Kidney capillary endothelial cell (primary cell): Measurements from ENCODE around the gene FKBP3.
"Not testable (repeated sequence)": the region's sequence is repeated elsewhere in the genome, so short reads cannot be mapped to it uniquely, and the experiment has no call there.

Experiments used
- DNase-seq: peaks from one replicate; pipeline ENCODE4 v3.0.0-alpha.2; 2018; ENCODE audit warnings: low spot score

Gene FKBP3

DNA sequence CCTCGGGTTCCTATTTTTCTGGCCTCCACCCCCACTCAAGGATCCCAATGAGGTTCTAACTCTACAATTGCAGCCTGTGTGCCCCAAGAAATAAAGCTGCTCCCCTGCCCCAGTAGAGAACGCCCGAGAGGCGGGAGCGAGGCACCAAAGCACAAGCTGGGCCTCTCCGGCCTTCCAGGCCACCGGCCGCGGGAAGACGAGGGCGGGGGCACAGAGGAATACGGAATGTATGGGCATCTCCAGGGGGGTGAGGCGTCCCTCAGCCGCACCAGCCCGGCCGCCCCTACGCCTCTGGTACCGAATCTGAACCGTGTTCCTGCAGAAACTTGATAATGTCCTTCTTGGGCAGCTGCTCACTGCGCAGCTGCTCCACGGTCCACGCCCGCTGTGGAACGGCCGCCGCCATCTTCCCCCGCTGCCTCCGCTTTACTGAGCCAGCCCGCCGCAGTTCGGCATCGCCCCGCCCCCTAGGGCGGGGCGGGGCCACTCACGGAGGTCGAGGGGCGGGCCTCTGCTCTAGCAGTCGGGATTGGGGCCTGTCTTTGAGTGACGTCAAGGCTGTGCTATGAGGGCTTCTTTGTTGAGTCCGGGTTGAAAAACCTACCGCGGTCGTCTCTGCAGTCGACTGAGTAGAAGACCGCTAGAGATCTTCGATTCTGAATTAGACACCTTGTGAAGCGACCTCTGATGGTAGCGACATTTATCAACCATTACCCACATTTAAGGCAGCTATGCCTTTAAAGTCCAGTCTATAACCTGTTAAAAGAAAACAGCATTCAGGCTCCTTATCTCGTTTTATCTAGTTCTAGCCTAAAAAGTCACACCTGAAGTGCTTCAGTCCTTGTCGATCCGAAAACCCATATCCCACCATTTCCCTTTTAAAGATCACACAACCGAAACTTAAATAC is at the start of gene FKBP3:
Gene FKBP3, minus strand, starts transcription at position 431 of the 908 bp plus-strand sequence. Its CDS starts 25 bp downstream, at position 406.
- peak; percentile 98 for DNase-seq

DNA sequence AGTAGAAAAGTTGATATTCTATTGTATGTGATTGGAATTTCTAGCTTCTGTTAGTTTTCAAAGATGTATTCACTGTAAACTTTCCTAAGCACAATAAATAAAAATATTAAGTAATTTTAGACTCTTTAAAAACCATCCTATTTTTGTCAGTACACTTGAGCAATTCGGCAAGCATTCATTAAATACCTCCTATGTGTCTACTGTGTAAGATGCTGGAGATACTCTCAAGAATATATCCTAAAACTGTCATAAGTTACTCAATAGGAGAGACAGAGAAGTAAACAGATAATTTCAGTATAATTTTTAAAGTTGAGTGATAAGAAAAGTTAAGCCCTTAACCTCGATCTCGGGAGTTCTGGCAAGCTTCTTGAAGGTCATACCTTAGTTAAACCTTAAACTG is 47.5 kb upstream of the FKBP3 start:
- no peak for DNase-seq

DNA sequence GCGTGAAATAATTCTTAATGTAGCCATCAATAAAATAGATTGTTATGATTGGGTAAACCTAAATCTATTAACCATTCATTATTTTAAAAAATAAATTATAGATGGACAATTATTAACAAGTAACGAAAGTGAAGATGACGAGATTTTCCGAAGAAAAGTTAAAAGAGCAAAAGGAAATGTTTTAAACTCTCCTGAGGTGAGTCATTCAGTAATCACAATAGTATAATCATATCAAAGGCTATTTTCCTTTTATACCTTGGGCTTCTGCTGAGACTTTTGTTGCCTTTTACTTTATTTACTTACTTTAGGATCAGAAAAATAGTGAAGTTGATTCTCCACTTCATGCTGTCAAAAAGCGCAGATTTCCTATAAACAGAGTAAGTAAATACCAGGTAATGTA is 47.0 kb upstream of the FKBP3 start:
- peak; percentile 6 for DNase-seq

DNA sequence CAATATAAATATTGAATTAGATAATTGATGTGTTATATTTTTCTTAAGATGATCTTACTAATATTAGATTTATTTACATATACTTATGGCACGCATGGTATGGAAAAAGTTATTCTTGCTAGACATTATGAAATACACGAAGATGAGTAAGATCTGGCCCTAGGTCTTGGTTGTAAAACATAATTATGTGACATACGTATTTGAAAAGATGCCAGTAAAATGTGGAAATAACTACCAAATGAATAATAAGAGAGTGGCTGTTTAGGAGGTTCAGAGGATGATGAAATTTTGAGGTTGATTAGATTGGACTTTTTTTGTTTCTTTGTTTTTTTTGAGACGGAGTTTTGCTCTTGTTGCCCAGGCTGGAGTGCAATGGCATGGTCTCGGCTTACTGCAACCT is 42.8 kb upstream of the FKBP3 start:
- no peak for DNase-seq

DNA sequence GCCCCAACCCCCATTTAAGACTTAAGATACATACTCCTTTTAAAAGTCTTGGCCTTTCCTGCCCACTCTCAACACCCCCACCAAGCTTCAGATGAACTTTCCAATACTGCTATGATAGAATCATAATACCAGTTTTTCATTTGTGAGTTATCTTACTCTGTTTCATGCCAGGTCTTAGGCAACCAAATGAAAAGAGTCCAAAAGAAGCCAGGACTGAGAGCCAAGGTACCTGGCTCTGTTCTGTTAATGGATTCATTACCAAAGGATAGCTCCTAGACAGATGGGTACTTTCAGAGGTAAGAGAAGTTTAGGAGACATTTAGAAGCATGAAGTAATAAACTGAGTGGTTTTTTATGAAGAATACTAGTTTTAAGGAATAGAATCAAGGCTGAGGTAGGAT is 35.6 kb upstream of the FKBP3 start:
- no peak for DNase-seq

DNA sequence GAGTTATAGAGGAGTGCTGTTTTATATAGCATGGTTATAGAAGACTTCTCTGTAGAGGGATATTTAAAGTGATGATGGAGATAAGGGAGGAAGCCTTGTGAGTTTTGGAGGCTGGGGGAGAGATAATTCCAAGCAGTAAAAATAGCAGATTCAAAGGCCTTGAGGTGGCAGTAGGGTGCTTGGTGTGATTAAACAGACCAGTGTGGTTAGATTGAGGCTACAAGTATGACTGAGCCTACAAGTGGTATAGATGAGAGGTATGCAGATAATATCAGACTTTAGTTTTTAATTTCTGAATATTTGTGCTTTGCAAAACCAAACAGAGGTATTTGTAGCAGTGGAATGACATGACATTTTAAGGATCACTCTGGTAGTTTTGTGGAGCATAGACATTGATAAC is 21.8 kb upstream of the FKBP3 start:
- no peak for DNase-seq

DNA sequence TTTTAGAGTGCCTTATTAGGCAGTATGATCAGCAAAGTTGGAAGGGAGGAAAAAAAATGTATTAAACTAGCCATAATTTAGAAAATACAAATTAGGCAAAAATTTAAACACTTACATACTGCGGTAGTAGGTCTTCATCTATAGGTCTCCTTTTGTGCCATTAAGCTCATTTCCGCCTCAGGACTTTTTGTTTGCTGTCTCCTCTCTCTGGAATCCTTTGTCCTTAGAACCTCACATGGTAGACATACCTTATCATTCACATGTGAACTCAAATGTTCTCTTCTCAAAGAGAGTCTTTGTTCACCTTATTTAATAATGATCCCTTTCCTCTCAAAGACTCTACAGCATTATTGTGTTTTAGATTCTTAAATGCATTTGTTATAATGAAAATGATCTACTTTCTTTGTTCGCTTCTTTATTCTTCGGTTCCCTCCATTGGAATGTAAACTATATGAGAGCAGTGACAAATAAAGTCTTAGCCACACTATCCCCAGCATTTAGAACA is 16.2 kb upstream of the FKBP3 start:
- DNase-seq, result no peak

DNA sequence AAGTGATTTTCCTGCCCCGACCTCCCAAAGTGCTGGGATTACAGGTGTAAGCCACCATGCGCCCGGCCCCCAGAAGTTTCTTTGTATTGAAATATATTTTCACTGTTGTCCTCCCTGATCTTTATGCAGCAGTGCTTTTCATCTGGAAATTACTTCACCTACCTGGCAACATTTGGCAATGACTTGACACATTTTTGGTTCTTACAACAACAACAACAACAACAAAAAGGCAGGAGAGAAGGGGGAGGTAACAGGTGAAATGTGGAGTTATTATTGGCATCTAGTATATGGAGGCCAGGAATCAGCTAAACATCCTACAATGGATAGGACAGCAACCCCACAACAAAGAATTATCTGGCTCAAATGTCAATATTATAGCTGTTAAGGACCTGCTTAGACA is 15.3 kb upstream of the FKBP3 start:
- no peak for DNase-seq

DNA sequence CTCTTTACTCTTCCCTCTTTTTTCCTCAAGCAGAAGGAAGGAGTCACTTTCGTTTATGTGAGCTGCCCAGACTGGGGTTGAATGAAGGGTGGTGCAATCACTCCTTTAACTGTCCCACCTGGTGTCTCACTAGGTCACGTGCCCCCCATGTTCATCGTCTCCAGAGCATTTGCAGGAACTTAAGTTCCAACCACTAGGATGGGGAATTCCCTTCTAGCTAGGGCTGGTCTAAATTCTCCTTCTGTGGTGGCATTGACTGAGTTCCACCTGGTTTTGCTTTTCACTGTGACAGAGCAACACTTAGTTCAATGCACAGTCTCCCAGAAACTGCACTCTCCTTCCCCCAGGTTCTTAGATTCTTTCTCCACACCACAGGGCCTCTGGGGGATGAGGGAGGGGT is 10.9 kb upstream of the FKBP3 start:
- no peak for DNase-seq

DNA sequence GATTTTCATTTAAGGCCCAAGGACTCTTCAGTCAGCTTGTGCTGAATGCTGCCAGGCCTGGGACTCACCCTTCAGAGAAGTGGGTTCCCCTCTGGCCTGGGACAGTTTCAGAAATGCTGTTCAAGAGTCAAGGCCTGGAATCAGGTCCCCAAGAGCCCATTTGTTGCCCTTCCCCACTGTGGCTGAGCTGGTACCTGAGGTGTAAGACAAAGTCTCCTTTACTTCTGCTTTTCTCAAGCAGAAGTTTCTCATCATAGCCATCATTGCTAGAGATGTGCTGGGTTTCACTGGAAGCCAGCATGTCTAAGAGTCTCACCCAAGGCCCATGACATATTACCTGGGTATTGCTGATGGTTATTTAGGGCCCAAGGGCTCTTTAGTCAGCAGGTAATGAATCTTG is 10.4 kb upstream of the FKBP3 start:
- DNase-seq, result no peak

DNA sequence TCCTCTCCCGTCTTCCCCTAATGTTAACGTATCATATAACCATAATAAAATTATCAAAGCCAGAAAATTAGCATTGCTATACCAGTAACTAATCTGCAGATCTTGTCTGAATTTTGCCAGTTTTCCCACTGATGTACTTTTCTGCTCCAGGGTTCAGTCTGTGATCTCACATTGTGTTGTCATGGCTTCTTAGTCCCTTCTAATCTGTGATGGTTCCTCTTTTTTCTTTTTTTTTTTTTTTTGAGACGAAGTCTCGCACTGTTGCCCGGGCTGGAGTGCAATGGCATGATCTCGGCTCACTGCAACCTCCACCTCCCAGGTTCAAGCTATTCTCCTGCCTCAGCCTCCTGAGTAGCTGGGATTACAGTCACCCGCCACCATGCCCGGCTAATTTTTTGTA is 7.8 kb upstream of the FKBP3 start:
- not testable (repeated sequence) for DNase-seq

DNA sequence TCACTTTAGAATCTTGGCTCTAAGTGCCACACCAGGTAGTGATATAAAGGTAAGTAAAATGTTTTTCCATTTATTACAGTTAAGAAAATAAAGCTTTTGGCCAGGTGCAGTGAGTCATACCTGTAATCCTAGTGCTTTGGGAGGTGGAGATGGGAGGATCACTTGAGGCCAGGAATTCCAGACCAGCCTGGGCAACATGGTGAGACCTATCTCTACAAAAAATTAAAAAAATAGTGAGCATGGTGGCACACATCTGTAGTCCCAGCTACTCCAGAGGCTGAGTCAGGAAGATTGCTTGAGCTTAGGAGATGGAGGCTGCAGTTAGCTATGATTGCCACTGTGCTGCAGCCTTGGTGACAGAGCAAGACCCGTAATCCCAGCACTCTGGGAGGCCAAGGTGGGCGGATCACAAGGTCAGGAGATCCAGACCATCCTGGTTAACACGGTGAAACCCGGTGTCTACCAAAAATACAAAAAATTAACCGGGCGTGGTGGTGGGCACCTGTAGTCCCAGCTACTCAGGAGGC is 6.4 kb upstream of the FKBP3 start:
- DNase-seq, result no peak

DNA sequence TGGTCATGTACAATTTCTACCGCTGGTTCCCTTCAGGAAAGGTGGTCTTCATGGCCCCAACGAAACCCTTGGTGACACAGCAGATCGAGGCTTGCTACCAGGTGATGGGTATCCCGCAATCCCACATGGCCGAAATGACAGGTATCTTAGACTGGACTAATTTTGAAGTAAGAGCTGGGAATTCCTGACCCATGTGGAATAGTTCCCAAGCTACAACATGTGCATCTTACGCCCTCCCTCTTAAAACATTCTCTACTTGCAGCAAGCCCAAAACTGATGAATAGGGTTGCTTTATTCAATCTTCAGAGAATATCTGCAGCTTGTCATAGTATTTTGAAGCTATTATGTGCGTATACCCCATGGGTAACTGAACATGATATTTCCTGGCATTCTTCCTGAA is 2.1 kb upstream of the FKBP3 start:
- DNase-seq, result peak; percentile 12

DNA sequence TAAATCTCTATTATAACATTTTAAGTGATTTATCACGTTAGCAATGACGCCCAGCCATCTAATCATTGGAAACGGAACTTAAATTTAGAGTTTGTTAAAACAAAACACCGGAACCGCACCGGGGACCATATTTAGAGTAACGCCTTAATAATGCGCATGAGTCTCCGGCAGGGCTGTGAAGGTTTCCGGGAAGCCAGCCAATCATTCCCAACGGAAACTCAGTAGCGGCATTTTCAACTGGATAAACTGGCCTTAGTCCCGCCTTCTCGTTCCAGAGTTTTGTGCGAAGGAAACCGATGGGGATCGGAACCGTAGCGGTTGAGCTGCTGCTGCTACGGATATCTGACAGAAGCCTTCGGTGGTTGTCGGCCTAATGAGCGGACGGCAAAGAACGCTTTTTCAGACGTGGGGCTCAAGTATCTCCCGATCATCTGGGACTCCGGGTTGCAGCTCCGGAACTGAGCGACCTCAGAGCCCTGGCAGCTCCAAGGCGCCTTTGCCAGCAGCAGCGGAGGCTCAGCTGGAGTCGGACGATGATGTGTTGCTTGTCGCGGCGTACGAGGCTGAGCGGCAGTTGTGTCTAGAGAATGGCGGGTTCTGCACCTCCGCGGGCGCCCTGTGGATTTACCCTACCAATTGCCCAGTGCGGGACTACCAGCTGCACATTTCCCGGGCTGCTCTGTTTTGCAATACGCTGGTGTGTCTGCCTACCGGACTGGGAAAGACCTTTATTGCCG is 1.5 kb upstream of the FKBP3 start, which contains the start of gene FANCM:
Gene FANCM, plus strand, starts transcription at position 272 of the 737 bp plus-strand sequence. Its CDS starts 102 bp downstream, at position 374.
- peak; percentile 97 for DNase-seq

DNA sequence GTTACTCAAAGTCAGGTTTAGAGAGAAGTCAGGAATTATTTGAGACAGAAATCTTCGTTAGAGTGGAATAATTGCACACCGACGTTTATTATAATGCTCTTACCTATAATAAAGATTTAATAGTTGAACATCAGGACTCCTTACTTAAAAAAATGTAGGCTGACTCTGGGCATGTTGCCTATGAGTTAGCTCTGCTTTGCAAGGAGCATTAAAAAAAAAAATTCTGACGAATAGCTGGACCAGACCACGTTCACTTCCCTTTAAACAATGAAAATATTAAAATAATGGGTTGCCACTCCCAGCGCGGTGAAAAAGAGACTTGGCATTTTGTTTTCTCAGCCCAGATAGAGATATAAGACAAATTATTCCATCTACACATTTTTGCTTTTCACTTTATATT is 875 bp upstream of the FKBP3 start:
- no peak for DNase-seq

DNA sequence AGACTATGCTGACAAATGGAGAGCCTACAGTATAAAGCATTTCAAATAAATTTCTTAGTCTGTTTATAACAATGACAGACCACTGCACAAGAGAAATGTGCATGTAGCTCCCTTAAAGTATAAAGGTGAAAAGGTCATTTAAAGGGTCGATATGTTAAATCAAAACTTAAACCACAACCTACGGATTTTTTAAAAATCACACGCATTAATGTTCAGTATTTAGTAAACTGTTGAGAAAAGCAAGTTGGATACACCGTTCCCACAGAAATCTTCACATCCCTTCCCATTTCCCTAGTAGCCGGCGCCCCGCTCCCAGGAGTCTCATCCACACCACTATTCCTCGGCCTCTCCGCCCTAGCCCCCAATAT is 614 bp downstream of the FKBP3 start:
- DNase-seq, result peak; percentile 1

DNA sequence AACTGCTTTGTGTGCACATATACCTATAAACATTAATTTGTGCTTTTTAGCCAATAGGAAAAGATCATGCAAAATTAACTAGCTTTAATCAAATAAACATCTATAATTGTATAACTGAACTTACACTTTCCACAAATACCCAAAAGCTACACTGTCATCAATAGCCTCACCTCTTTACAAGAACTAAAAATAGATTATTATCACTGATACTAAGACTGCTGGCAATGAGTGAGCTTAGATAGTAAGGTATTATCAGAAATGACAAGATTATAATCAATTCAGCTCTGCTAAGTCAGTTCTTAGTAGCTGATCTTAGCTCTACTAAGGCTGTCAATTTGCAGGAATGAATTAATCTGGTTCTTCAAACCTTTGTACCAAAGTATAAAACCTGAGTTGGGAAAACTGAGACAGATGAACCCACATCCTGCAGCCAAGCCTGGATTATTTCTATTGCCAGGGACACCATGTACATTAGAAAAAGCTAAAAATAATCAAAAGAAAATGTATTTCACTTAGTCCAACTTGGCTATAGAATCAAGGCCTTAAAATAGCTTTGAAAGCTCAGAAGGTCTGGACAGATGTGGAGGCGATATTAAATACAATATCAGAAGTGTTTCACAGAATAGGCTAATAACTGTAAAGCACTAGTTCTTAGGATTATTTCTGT is 5.2 kb downstream of the FKBP3 start:
- no peak for DNase-seq

DNA sequence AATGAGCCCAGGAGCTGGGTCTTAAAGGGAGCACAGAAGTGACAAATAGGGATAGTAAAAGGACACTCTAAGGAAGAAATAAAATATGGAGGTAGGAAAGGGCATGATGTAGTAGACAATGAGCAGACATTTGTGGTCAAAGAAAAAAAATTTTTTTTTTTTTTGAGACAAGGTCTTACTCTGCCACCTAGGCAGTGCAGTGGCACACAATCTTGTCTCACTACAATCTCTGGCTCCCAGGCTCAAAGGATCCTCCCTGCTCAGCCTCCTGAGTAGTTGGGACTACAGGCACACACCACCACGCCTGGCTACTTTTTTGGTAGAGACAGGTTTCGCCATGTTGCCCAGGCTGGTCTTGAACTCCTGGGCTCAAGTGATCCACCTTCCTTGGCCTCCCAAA is 8.5 kb downstream of the FKBP3 start:
- no peak for DNase-seq

DNA sequence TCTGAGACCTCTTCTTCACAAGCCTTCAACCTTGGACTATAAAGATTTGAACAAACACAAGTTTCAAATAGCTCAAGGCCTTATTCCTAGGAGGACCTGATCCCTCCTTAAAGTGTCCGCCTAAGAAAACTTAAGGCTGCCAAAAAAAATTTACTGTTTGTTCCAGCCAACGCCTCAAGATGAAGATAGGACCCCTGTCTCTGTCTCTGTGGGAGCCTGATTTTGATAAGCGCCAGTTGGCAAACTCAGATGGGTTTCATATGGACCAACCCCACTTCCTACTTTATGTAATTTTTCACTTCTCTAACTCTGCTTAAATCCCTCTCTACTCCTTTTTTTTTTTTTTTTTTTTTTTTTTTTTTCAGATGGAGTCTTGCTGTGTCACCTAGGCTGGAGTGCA is 11.0 kb downstream of the FKBP3 start:
- no peak for DNase-seq

DNA sequence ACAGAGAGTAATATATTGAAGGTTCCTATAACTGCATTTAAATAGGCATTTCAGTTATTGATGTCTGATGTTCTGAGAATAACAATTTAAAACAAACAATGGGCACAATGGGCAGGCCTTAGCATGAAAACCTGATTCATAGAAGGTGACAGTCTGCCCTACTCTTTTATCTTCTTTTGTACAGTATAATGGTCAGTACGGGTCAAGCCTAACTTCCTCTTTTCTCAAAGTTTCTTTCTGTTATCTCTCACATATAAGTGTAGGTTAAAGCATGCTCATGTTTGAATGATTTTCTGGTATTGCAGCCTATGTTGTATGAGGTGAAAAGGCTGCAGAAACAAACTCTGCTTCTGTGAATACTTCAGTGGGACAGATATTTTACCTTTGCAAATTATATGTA is 14.2 kb downstream of the FKBP3 start:
- DNase-seq, result no peak

DNA sequence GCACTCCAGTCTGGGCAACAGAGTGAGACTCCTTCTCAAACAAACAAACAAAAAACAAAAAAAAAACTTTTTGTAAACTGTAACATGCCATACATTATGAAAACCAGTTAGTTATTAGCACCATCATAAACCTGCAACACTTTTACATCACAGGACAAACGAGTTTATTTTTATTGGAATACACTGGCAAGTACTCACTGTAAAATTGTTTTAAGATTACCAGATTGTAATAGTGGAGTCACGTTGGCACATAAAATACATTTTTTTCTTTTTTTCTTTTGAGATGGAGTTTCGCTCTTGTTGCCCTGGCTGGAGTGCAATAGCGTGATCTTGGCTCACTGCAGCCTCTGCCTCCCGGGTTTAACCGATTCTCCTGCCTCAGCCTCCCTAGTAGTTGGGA is 15.7 kb downstream of the FKBP3 start:
- DNase-seq, result no peak

DNA sequence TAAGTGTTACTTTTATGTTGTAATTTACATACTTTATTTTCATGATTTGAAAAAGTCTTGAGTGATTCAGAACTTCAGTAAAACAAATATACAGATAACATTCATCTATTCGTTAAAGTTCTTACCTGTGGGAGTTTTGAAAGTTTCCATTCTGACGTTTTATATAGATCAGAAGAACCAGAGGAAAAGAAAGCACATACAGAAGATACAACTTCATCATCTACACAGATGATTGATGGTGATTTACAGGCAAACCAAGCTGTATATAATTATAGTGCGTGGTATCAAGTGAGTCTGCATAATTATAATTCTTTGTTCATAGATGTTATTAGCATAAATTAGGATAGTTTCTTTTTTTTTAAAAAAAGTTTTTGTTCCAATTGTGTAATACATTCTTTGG is 20.0 kb downstream of the FKBP3 start:
- DNase-seq, result no peak
